Loucy (cell line): ENCODE measurements around the gene ALX3.

ENCODE experiments used
- EZH2phosphoT487 ChIP-seq: fragments of 200-600 bp; IDR thresholded peaks from 2 replicates; pipeline ENCODE4 v1.6.1; 2018; ENCODE audit warnings: antibody characterized with exemption, mild to moderate bottlenecking, moderate library complexity, borderline replicate concordance
- TF ChIP-seq, protein P1 (sequence below): fragments of 200-600 bp; sonication (generic); conservative IDR thresholded peaks from 2 replicates; pipeline ENCODE4 v1.5.1; 2014; ENCODE audit warnings: mild to moderate bottlenecking, antibody characterized with exemption, low read length

- TF ChIP-seq, protein P1, sequence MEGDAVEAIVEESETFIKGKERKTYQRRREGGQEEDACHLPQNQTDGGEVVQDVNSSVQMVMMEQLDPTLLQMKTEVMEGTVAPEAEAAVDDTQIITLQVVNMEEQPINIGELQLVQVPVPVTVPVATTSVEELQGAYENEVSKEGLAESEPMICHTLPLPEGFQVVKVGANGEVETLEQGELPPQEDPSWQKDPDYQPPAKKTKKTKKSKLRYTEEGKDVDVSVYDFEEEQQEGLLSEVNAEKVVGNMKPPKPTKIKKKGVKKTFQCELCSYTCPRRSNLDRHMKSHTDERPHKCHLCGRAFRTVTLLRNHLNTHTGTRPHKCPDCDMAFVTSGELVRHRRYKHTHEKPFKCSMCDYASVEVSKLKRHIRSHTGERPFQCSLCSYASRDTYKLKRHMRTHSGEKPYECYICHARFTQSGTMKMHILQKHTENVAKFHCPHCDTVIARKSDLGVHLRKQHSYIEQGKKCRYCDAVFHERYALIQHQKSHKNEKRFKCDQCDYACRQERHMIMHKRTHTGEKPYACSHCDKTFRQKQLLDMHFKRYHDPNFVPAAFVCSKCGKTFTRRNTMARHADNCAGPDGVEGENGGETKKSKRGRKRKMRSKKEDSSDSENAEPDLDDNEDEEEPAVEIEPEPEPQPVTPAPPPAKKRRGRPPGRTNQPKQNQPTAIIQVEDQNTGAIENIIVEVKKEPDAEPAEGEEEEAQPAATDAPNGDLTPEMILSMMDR = no peak
- no peak for TF ChIP-seq EZH2phosphoT487
These were observed 18.4 kb upstream of the ALX3 start for GRCh38 chr1:110088739-110089316.
